Activated naive CD8-positive, alpha-beta T cell treated with anti-CD3 and anti-CD28 coated beads, Interleukin-2, amount 50 U/mL, for 24 hours (primary cell): Measurements from ENCODE around the gene KIAA0319L.

Source experiments
- ATAC-seq: fragments of 150-1000 bp; cut with Tn5 transposase; one replicate; pipeline ENCODE4 v1.10.0; 2021
- DNase-seq: peaks from one replicate; pipeline ENCODE4 v3.0.0; 2021
- H3K27ac Mint-ChIP-seq: one replicate; pipeline ENCODE4 v1.8.0; 2021; ENCODE audit warnings: mild to moderate bottlenecking, mixed read lengths
- H3K27me3 Mint-ChIP-seq: one replicate; pipeline ENCODE4 v1.8.0; 2021; ENCODE audit warnings: mixed read lengths
- H3K36me3 Mint-ChIP-seq: one replicate; pipeline ENCODE4 v1.8.0; 2021; ENCODE audit warnings: low read depth, mixed read lengths
- H3K4me1 Mint-ChIP-seq: one replicate; pipeline ENCODE4 v1.8.0; 2021; ENCODE audit warnings: mixed read lengths
- H3K4me3 Mint-ChIP-seq: one replicate; pipeline ENCODE4 v1.8.0; 2021; ENCODE audit warnings: mild to moderate bottlenecking, moderate library complexity, mixed read lengths
- H3K9me3 Mint-ChIP-seq: one replicate; pipeline ENCODE4 v1.8.0; 2021; ENCODE audit warnings: mixed read lengths

KIAA0319L gene

DNA sequence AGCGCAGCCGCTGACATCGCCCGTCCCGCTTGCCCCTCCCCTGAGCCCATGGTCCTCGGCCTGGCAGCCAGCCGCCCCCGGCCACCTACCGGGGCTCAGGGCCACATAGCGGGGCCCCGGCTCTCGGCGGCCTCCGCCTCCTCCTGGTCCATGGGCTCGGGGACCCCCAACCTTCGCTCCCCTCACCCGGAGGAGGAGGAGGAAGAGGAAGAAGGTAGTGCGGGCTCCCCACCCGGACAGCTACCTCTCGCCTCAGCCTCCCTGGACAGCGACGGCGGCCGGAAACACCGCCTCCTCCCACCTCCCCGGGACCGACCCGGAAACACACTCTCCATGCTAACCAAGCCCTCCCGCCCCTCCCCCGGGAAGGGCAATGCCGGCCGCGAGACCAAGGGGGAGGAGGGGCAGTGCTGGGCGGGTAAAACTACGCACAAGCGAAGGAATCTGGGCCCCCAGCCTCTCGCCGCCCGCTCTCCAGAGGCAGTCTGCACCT is at the start of gene KIAA0319L:
Gene KIAA0319L (minus strand): TSS at position 286 of the 493 bp plus-strand sequence. CDS start 2,912 bp downstream, outside the sequence.
- peak within 1 kb of the TSS; percentile 94 for H3K4me3 Mint-ChIP-seq
- peak within 1 kb of the TSS; percentile 95 for H3K27ac Mint-ChIP-seq
- no peaks in the 10 kb centered on the region for H3K27me3 Mint-ChIP-seq
- ATAC-seq, result peak; percentile 77
- no peaks in the 10 kb centered on the region for H3K9me3 Mint-ChIP-seq
- H3K4me1 Mint-ChIP-seq, result peaks cover 53% of the 10 kb centered on the region
- peak; percentile 81 for DNase-seq
- H3K36me3 Mint-ChIP-seq, result peaks cover 17% of the 10 kb centered on the region

DNA sequence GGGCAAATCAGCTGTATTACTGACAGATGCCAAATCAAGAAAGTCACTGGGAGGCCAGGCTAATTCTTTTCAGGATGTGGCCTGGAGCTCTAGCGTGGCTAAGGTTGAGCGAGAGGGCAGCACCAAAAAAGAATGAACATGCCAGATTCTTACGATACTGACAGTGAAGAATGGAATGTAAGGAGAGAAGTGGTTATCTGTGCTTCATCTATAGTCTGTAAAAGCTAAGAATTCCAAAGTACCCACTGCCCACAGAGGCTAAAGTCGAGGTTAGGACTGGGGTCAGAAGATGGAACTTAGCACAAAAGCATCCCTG is 48.6 kb upstream of the KIAA0319L start:
- ATAC-seq (no peak), DNase-seq (no peak)
- Mint-ChIP-seq H3K9me3 (no peaks in the 10 kb centered on the region), H3K36me3 (peaks cover 54% of the 10 kb centered on the region), H3K4me3 (no peak overlapping the region), H3K27ac (no peak overlapping the region), H3K27me3 (no peaks in the 10 kb centered on the region), H3K4me1 (peaks cover 12% of the 10 kb centered on the region)

DNA sequence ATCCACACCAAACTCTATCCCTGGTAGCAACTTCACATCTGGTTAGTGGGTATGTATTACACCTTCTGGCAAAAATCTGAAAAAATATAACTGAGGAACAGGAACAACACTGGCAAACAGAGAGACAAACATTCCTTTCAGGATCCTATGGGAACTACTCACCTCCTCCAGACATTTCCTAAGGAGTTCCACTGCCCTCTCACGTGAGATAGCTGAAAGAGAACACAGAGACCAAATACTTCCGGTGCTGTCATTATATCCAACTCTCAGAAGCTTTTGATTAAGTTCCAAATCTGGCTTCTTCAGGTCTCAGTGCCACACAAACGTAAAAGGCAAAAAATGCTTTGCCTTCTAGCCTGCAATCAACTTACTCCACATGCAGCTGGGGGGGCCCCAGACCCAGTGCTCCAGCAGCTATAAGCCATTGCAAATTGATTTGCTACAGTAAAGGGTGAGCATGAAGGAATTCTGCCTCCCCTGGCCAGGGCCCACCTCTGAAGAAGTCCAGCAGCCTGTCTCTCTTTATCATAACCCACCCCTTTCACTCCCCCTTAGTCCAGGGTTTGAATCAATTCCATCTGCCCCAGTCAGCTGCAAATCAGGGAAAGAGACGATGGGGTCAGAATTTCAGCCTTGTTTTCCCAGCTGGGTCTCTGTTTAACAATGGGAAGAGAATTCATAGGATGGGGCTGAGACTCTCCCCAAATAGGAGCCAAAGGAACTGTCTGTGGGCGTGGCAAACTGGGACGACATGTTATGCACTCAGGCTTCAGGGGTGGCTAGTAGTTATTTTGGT is 48.1 kb upstream of the KIAA0319L start:
- no peak for DNase-seq
- Mint-ChIP-seq H3K4me3 (no peak overlapping the region), H3K36me3 (peaks cover 53% of the 10 kb centered on the region), H3K27me3 (no peaks in the 10 kb centered on the region), H3K9me3 (no peaks in the 10 kb centered on the region), H3K4me1 (peaks cover 12% of the 10 kb centered on the region), H3K27ac (peak overlapping the region; percentile 59)
- ATAC-seq, result no peak

DNA sequence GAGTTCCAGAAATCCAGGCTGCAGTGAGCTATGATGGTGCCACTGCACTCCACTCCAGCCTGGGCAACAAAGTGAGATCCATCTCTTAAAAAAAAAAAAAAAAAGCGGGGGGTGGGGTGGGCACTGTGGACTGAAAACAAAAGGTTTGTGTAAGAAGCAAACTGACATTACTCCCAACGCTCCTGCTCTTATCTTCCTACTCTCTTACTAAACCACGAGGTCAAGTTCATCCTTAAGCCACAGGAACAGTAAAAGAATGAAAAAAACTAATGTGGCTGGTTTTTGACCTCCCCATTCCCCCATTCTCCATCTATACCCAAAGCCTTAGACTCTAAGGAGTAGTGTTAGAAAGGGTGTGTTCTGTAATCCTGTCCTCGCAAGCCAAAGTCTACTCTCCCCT is 46.7 kb upstream of the KIAA0319L start:
- DNase-seq (no peak), ATAC-seq (no peak)
- no peaks in the 10 kb centered on the region for H3K9me3 Mint-ChIP-seq
- no peak overlapping the region for H3K27ac Mint-ChIP-seq
- H3K4me3 Mint-ChIP-seq, result no peak overlapping the region
- H3K27me3 Mint-ChIP-seq, result no peaks in the 10 kb centered on the region
- H3K36me3 Mint-ChIP-seq, result peaks cover 53% of the 10 kb centered on the region
- peaks cover 12% of the 10 kb centered on the region for H3K4me1 Mint-ChIP-seq

DNA sequence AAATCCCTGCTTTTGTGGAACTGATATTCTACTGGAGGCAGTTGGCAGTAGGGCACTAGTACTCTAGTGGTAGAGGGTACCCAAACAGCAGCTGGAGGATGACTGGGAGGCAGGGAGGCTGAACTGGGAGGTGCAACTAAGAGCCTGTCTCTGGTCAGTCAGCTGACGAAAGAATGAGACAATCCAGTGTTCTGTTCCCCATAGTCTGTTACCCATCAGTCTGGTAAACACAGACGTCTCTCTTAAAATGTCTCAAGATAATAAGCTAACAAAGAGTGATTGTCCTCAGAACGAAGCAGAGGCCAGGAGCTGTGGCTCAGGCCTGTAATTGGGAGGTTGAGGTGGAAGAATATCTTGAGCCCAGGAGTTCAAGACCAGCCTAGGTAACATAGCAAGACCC is 46.3 kb upstream of the KIAA0319L start:
- Mint-ChIP-seq H3K4me3 (no peak overlapping the region), H3K9me3 (no peaks in the 10 kb centered on the region), H3K27ac (no peak overlapping the region), H3K36me3 (peaks cover 51% of the 10 kb centered on the region), H3K27me3 (no peaks in the 10 kb centered on the region), H3K4me1 (peaks cover 12% of the 10 kb centered on the region)
- ATAC-seq (no peak), DNase-seq (no peak)

DNA sequence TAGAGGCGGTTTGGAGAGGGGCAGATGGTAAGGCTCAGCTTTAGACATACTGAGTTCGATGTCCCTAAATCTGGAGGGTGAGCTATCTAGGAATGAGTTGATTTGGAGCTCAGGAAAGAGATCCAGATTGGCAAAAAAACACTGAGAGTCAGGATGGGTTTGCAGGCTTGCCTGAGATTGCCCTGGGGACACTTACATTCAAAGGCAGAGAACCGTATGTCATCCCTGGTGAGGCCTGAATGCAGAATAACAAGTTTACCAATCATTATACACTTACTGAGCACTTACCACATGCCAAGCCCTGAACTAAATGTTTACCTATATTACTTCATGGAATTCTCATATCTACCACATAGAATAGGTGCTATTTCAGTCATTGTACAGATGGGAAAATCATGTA is 43.4 kb upstream of the KIAA0319L start:
- ATAC-seq, result no peak
- no peaks in the 10 kb centered on the region for H3K4me1 Mint-ChIP-seq
- no peak overlapping the region for H3K27ac Mint-ChIP-seq
- H3K9me3 Mint-ChIP-seq, result no peaks in the 10 kb centered on the region
- H3K4me3 Mint-ChIP-seq, result no peak overlapping the region
- DNase-seq, result no peak
- peaks cover 38% of the 10 kb centered on the region for H3K36me3 Mint-ChIP-seq
- no peaks in the 10 kb centered on the region for H3K27me3 Mint-ChIP-seq

DNA sequence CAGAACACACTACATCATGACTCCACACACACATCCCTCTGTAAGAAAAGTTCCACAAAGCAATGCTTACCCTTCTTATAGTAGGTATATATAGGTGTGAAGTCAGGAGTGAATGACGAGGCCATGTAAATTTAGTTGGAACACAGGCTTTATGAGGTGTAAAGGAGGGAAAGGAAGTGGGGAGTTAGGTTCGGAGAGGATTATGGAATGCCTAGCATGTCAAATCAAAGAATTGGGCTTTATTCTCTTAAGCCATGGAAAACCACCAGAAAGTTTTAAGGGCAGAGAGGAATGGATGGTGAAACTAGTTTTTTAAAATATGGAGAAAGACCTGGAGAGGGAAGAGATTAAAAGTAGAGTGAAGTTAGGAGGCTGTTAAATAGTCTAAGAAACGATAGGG is 42.2 kb upstream of the KIAA0319L start:
- DNase-seq (no peak), ATAC-seq (no peak)
- Mint-ChIP-seq H3K27ac (no peak overlapping the region), H3K9me3 (no peaks in the 10 kb centered on the region), H3K36me3 (peaks cover 32% of the 10 kb centered on the region), H3K4me3 (no peak overlapping the region), H3K27me3 (no peaks in the 10 kb centered on the region), H3K4me1 (no peaks in the 10 kb centered on the region)

DNA sequence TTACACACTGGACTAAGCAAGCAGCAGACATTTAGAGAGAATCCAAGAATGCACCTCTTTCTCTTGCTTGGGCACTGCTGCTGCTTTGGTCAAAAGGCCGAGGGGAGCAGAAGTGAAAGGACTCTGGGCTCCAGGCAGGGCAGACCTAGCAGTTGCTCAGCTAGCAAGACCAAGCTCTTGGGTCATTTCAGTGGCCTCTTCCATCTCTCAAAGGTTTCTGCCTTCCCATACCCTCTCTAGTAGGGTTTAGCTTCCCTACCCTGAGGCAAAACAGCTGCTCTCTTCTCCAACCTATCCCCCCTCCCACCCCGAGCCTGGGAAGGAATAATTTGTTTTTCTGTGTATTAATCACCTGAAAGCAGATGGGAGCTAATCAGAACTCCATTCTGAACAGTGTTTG is 41.7 kb upstream of the KIAA0319L start:
- no peak overlapping the region for H3K4me3 Mint-ChIP-seq
- H3K27me3 Mint-ChIP-seq, result no peaks in the 10 kb centered on the region
- H3K27ac Mint-ChIP-seq, result no peak overlapping the region

DNA sequence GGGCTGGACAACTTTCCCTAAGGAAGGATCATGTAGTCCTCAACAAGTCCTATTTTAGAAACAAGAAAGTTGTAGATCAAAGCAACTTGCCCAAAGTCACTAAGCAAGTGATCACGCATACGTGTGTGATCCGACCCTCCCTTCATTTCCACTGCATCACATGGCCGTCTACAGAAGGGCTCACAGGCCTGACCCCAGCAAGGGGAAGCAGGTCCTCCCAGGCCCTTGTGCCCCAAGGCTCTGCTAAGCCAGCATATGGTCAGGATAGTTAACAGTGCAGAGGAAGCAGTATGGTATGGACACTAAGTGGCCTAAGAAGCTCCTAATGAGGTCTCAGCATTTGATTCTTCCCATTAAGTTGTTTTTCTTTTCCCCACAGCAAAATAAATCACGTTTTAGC is 40.7 kb upstream of the KIAA0319L start:
- no peak overlapping the region for H3K4me3 Mint-ChIP-seq
- DNase-seq, result no peak
- H3K9me3 Mint-ChIP-seq, result no peaks in the 10 kb centered on the region
- ATAC-seq, result no peak
- H3K4me1 Mint-ChIP-seq, result peaks cover 7% of the 10 kb centered on the region
- H3K36me3 Mint-ChIP-seq, result peaks cover 17% of the 10 kb centered on the region
- H3K27me3 Mint-ChIP-seq, result no peaks in the 10 kb centered on the region
- no peak overlapping the region for H3K27ac Mint-ChIP-seq

More for the DNA sequence above, 41.7 kb upstream of the KIAA0319L start:
- H3K4me1 Mint-ChIP-seq, result no peaks in the 10 kb centered on the region
- no peaks in the 10 kb centered on the region for H3K9me3 Mint-ChIP-seq
- DNase-seq (no peak), ATAC-seq (no peak)
- peaks cover 27% of the 10 kb centered on the region for H3K36me3 Mint-ChIP-seq

DNA sequence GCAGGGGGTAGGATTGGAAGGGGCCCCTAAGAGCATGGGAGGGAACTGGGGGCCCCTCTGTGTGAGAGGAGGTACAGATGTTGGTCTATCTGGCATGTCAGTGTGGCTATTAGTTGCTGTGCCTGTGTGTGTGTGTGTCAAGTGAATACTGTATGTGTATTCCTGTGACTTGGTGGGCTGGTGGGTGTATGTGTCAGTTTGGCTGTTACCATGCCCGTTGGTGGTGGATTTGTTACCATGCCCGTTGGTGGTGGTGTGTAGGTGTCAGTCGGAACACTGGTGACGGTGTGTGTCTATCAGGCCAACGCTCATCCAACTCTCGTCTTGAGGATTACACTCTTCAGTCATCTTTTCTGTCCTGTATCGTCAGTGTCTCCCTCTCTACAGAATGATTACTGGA is 38.5 kb upstream of the KIAA0319L start:
- Mint-ChIP-seq H3K4me3 (no peak overlapping the region), H3K4me1 (peaks cover 7% of the 10 kb centered on the region), H3K27me3 (no peaks in the 10 kb centered on the region), H3K27ac (no peak overlapping the region), H3K9me3 (no peaks in the 10 kb centered on the region), H3K36me3 (peaks cover 14% of the 10 kb centered on the region)
- DNase-seq (no peak), ATAC-seq (no peak)

DNA sequence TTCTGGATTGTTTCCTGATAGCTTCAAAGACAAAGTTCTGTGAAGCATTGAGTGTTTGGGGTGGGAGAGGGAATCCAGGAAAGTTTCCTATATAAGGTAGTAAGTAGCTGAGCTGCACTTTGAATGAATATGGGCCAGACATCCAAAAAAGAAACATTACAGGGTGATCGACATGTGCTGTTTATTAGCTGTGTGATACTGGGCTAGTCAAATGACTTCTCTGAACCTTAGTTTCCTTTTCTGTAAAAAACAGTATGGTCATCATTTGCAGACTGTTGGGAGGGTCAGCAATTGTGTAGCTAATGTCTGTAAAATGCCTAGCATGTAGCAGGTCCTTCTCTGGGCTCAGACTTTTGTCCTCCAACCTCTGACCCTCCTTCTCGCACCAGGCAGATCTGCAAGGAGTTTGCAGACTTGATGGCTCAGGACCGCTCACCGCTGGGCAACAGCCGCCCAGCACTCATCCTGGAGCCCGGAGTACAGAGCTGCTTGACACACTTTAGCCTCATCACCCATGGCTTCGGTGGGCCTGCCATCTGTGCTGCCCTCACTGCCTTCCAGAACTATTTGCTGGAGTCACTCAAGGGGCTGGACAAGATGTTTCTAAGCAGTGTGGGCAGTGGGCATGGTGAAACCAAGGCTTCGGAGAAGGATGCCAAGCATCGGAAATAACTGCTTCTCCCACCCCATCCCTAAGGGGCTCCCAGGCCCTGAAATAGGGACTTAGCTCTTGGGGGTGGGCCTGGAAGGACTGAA is 37.0 kb upstream of the KIAA0319L start:
- H3K27ac Mint-ChIP-seq, result no peak overlapping the region
- no peak for DNase-seq
- H3K4me3 Mint-ChIP-seq, result no peak overlapping the region
- H3K27me3 Mint-ChIP-seq, result no peaks in the 10 kb centered on the region
- H3K36me3 Mint-ChIP-seq, result peaks cover 10% of the 10 kb centered on the region
- peaks cover 7% of the 10 kb centered on the region for H3K4me1 Mint-ChIP-seq
- no peak for ATAC-seq
- no peaks in the 10 kb centered on the region for H3K9me3 Mint-ChIP-seq

DNA sequence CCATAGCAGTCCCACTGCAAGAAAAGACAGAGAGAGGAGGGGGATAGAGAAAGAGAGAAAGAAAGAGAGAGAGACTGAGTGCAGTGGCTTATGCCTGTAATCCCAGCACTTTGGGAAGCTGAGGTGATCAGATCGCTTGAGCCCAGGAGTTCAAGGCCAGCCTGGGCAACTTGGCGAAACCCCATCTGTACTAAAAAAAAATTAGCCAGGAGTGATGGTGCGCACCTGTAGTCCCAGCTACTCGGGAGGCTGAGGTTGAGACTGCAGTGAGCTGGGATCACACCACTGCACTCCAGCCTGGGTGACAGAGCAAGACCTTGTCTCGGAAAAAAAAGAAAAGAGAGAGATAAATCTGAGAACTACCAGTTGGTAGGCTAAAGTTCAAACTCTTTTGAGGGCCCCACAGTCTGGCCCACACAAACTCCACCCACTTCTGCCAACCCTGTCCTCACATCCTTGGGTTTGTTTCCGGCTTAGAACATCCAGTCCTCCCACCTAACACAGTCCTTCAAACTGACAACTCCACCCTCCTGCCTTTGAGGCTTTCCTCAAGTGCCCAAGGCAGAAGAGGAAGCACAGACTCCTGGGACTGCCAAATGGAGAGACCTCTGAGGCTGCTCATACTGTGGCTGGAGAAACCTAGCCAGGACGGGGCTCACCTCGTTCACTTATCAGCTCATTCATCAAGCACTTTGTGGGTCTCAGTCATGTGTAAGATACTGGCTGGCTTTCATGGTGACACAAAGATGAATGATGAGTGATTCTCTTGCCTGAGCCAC is 36.0 kb upstream of the KIAA0319L start:
- ATAC-seq, result peak; percentile 39
- Mint-ChIP-seq H3K27me3 (no peaks in the 10 kb centered on the region), H3K9me3 (no peaks in the 10 kb centered on the region), H3K4me1 (peaks cover 7% of the 10 kb centered on the region), H3K27ac (no peak overlapping the region), H3K4me3 (no peak overlapping the region), H3K36me3 (peaks cover 10% of the 10 kb centered on the region)
- DNase-seq, result no peak

DNA sequence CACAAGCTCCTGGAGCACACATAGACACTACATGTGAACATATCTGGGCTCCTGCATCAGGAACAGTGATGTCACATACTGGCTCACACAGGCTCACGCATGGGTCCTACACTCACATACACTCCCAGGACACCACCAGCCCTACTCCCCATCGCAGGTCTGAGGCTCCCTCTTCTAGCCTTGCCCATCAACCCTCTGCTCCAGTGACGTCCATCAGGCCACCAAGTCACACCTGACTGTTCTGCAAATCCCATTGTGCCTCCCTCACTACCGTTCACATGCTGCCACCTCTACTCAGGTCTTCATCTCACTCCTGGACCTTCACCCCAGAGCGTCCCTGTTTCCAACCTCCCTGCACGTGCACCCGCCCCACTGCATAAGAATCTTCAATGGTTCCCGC is 34.0 kb upstream of the KIAA0319L start:
- no peaks in the 10 kb centered on the region for H3K27me3 Mint-ChIP-seq
- H3K4me1 Mint-ChIP-seq, result peaks cover 7% of the 10 kb centered on the region
- no peak overlapping the region for H3K4me3 Mint-ChIP-seq
- no peak for ATAC-seq
- DNase-seq, result no peak
- no peak overlapping the region for H3K27ac Mint-ChIP-seq
- H3K36me3 Mint-ChIP-seq, result peaks cover 9% of the 10 kb centered on the region
- no peaks in the 10 kb centered on the region for H3K9me3 Mint-ChIP-seq

DNA sequence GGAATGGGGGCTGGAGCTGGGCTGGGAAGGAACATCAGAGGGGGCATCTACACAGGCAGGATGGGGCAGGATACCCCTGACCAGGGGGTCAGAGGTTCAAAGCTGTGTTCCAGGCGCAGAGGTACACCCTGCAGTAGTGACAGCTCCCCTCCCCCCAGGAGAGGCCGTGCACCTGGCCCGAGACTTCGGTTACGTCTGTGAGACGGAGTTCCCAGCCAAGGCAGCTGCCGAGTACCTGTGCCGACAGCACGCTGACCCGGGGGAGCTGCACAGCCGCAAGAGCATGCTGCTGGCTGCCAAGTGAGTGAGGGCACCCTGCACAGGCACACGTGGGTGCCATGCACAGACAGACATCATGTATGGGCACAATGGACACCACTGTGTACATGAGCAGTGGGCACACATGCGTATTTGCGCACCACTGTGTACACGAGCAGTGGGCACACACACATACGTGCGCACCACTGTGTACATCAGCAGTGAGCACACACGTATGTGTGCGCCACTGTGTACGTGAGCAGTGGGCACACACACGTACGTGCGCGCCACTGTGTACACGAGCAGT is 33.4 kb upstream of the KIAA0319L start:
- Mint-ChIP-seq H3K9me3 (no peaks in the 10 kb centered on the region), H3K36me3 (peaks cover 5% of the 10 kb centered on the region), H3K4me1 (peaks cover 7% of the 10 kb centered on the region), H3K4me3 (no peak overlapping the region), H3K27me3 (no peaks in the 10 kb centered on the region), H3K27ac (no peak overlapping the region)
- ATAC-seq (no peak), DNase-seq (no peak)
